HG03460 (cell line): ENCODE measurements around the gene TNS1.

Experiments used
- ATAC-seq: cut with Tn5 transposase; IDR thresholded peaks from one replicate; pipeline ENCODE4 v1.9.1; 2021; ENCODE audit not compliant: unreplicated experiment

The TNS1 gene

GRCh38 chr2:217947383-217948350 is 55.1 kb downstream of the TNS1 start:
- ATAC-seq, result no peak

- no peak for ATAC-seq
Measured at GRCh38 chr2:217946051-217946450, 56.7 kb downstream of the TNS1 start.

- ATAC-seq, result no peak
Measured at GRCh38 chr2:217945530-217945929, 57.3 kb downstream of the TNS1 start.

- ATAC-seq, result no peak
Measured at GRCh38 chr2:217944923-217945322, 57.9 kb downstream of the TNS1 start.

- no peak for ATAC-seq
Measured at GRCh38 chr2:217944366-217944765, 58.4 kb downstream of the TNS1 start.

GRCh38 chr2:217943446-217944321 is 59.1 kb downstream of the TNS1 start:
- no peak for ATAC-seq

GRCh38 chr2:217942731-217943335 is 60.0 kb downstream of the TNS1 start:
- ATAC-seq, result no peak

GRCh38 chr2:217941886-217942728 is 60.7 kb downstream of the TNS1 start:
- no peak for ATAC-seq

- ATAC-seq, result no peak
Measured at GRCh38 chr2:217941339-217941738, 61.5 kb downstream of the TNS1 start.

- no peak for ATAC-seq
Measured at GRCh38 chr2:217940261-217941220, 62.3 kb downstream of the TNS1 start.

- ATAC-seq, result no peak
Measured at GRCh38 chr2:217939629-217940245, 63.1 kb downstream of the TNS1 start.

- ATAC-seq, result no peak
Measured at GRCh38 chr2:217939220-217939619, 63.6 kb downstream of the TNS1 start.

- no peak for ATAC-seq
Measured at GRCh38 chr2:217938036-217938435, 64.8 kb downstream of the TNS1 start.

- no peak for ATAC-seq
Measured at GRCh38 chr2:217937446-217937845, 65.3 kb downstream of the TNS1 start.

- ATAC-seq, result no peak
Measured at GRCh38 chr2:217936952-217937351, 65.8 kb downstream of the TNS1 start.

GRCh38 chr2:217935901-217936684 is 66.7 kb downstream of the TNS1 start:
- ATAC-seq, result no peak

- no peak for ATAC-seq
Measured at GRCh38 chr2:217935235-217935879, 67.4 kb downstream of the TNS1 start.
